ENCODE data around the gene ILK. TPM values are rescaled to one million over a fixed set of nuclear protein-coding genes. Genes with fewer than 3 reads are reported as not detected.

The ILK gene
- total and polyA plus RNA-seq, 2 of the 13 experiments (the other 11 are each of a cell fraction or from before 2014, with no cell fraction given): 70.3 to 108 TPM

DNA sequence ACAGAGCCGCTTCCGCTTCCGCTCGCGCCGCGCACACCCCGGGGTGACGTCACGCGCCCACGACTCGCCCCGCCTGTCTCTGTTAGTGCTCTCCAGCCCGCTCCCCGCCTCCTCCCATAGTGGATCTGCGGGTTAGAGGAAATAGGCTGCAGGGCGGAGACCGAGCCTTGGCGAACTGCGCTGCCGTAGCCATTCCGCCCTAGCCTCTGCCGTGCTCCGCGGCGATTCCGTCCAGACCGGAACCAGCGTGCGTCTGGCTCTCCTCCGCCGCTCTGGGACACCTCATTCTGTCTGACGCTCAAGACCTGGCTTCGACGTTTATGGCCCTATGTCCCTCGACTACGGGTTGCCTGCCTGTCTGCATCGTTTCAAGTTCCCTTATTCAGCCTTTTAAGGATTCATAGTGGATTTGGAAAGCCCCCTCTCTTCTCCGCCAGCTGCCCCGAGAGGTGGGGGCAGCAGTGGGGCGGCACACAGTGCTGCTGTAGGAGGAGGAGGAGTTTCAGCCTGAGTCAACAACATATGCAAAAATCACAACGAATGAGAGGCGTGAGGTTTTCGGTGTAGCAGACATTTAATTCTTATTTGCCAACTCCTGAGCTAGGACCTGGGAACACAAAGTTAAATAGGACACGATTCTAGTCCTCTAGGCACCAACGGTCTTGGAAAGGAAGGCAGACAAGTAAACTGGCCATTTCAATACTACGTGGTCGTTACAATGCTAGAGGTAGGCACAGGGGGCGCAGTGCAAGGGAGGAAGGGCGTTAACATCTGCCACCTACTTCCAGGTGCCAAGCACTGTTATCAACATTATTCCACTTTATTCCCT is 8.9 kb downstream of the ILK start, which contains the start of gene TAF10 (continued):
- TF ChIP-seq, protein P1, sequence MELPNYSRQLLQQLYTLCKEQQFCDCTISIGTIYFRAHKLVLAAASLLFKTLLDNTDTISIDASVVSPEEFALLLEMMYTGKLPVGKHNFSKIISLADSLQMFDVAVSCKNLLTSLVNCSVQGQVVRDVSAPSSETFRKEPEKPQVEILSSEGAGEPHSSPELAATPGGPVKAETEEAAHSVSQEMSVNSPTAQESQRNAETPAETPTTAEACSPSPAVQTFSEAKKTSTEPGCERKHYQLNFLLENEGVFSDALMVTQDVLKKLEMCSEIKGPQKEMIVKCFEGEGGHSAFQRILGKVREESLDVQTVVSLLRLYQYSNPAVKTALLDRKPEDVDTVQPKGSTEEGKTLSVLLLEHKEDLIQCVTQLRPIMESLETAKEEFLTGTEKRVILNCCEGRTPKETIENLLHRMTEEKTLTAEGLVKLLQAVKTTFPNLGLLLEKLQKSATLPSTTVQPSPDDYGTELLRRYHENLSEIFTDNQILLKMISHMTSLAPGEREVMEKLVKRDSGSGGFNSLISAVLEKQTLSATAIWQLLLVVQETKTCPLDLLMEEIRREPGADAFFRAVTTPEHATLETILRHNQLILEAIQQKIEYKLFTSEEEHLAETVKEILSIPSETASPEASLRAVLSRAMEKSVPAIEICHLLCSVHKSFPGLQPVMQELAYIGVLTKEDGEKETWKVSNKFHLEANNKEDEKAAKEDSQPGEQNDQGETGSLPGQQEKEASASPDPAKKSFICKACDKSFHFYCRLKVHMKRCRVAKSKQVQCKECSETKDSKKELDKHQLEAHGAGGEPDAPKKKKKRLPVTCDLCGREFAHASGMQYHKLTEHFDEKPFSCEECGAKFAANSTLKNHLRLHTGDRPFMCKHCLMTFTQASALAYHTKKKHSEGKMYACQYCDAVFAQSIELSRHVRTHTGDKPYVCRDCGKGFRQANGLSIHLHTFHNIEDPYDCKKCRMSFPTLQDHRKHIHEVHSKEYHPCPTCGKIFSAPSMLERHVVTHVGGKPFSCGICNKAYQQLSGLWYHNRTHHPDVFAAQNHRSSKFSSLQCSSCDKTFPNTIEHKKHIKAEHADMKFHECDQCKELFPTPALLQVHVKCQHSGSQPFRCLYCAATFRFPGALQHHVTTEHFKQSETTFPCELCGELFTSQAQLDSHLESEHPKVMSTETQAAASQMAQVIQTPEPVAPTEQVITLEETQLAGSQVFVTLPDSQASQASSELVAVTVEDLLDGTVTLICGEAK (IDR thresholded peaks at IDR 0.05): no peak; the same call in 1 of the 2 replicates
- TF ChIP-seq, protein P1 (CRISPR knock-in tag; IDR thresholded peaks at IDR 0.05): peak; percentile 68; the same call in 1 of the 2 replicates
- peak; percentile 88 for TF ChIP-seq AGO2 (optimal IDR thresholded peaks at IDR 0.05; ENCODE audit: low read depth, low read length)
- no peak; the same call in 1 of the 2 replicates for TF ChIP-seq ZNF792 (CRISPR knock-in tag; IDR thresholded peaks at IDR 0.05)
- TF ChIP-seq, protein P2, sequence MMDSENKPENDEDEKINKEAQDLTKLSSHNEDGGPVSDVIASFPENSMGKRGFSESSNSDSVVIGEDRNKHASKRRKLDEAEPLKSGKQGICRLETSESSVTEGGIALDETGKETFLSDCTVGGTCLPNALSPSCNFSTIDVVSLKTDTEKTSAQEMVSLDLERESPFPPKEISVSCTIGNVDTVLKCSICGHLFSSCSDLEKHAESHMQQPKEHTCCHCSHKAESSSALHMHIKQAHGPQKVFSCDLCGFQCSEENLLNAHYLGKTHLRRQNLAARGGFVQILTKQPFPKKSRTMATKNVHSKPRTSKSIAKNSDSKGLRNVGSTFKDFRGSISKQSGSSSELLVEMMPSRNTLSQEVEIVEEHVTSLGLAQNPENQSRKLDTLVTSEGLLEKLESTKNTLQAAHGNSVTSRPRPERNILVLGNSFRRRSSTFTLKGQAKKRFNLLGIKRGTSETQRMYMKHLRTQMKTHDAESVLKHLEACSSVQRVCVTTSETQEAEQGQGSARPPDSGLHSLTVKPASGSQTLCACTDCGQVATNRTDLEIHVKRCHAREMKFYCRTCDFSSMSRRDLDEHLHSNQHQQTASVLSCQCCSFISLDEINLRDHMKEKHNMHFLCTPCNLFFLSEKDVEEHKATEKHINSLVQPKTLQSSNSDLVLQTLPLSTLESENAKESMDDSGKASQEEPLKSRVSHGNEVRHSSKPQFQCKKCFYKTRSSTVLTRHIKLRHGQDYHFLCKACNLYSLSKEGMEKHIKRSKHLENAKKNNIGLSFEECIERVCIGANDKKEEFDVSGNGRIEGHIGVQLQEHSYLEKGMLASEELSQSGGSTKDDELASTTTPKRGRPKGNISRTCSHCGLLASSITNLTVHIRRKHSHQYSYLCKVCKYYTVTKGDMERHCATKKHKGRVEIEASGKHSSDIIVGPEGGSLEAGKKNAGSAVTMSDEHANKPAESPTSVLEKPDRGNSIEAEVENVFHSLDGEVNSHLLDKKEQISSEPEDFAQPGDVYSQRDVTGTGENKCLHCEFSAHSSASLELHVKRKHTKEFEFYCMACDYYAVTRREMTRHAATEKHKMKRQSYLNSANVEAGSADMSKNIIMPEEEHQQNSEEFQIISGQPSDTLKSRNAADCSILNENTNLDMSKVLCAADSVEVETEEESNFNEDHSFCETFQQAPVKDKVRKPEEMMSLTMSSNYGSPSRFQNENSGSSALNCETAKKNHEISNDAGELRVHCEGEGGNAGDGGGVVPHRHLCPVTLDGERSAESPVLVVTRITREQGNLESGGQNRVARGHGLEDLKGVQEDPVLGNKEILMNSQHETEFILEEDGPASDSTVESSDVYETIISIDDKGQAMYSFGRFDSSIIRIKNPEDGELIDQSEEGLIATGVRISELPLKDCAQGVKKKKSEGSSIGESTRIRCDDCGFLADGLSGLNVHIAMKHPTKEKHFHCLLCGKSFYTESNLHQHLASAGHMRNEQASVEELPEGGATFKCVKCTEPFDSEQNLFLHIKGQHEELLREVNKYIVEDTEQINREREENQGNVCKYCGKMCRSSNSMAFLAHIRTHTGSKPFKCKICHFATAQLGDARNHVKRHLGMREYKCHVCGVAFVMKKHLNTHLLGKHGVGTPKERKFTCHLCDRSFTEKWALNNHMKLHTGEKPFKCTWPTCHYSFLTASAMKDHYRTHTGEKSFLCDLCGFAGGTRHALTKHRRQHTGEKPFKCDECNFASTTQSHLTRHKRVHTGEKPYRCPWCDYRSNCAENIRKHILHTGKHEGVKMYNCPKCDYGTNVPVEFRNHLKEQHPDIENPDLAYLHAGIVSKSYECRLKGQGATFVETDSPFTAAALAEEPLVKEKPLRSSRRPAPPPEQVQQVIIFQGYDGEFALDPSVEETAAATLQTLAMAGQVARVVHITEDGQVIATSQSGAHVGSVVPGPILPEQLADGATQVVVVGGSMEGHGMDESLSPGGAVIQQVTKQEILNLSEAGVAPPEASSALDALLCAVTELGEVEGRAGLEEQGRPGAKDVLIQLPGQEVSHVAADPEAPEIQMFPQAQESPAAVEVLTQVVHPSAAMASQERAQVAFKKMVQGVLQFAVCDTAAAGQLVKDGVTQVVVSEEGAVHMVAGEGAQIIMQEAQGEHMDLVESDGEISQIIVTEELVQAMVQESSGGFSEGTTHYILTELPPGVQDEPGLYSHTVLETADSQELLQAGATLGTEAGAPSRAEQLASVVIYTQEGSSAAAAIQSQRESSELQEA (CRISPR knock-in tag; IDR thresholded peaks at IDR 0.05; ENCODE audit: not compliant biosample characterization): peak; percentile 50
- TF ChIP-seq, protein P3, sequence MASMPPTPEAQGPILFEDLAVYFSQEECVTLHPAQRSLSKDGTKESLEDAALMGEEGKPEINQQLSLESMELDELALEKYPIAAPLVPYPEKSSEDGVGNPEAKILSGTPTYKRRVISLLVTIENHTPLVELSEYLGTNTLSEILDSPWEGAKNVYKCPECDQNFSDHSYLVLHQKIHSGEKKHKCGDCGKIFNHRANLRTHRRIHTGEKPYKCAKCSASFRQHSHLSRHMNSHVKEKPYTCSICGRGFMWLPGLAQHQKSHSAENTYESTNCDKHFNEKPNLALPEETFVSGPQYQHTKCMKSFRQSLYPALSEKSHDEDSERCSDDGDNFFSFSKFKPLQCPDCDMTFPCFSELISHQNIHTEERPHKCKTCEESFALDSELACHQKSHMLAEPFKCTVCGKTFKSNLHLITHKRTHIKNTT (CRISPR knock-in tag; IDR thresholded peaks at IDR 0.05): no peak
- TF ChIP-seq, protein P4, sequence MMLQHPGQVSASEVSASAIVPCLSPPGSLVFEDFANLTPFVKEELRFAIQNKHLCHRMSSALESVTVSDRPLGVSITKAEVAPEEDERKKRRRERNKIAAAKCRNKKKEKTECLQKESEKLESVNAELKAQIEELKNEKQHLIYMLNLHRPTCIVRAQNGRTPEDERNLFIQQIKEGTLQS (CRISPR knock-in tag; IDR thresholded peaks at IDR 0.05): 0 out of 2 replicates have a peak, but pooled peaks have one; percentile 28
- TF ChIP-seq ZFX (CRISPR knock-in tag; IDR thresholded peaks at IDR 0.05; ENCODE audit: low read depth): peak; percentile 65
- TF ChIP-seq MXI1 (IDR thresholded peaks at IDR 0.05; ENCODE audit: borderline replicate concordance, low read depth, low read length): peak; percentile 44; the same call in 2 of the 3 replicates
